H1 (cell line): ENCODE results near the gene PTGER3. TPM values are rescaled to one million over a fixed set of nuclear protein-coding genes. Genes with fewer than 3 reads are reported as not detected.

Experiments
- CTCF ChIA-PET: fragments of 300-600 bp; sonication (Branson Sonifier 250); formaldehyde crosslinking; loops from one replicate; lab custom pipeline; 2021; ENCODE audit not compliant: partially characterized antibody; lab: Charles Lee
- POLR2A ChIA-PET: fragments of 300-600 bp; sonication (Branson Sonifier 250); formaldehyde crosslinking; loops from one replicate; lab custom pipeline; 2021; ENCODE audit warnings: inconsistent platforms; ENCODE audit not compliant: partially characterized antibody; lab: Charles Lee
- DNase-seq, 2 experiments: peaks; one replicate each; pipeline versions ENCODE4 v3.0.0 to v3.0.0-alpha.2; 2010 to 2022; ENCODE audit warnings: low spot score in 2 of 2, low read depth in 1 of 2, mixed read lengths in 1 of 2
- FAIRE-seq: peaks from 2 replicates; lab custom pipeline; 2011; peaks lifted over from hg19 to GRCh38; lab: Jason Lieb, UNC
- H2AFZ ChIP-seq: 2 replicates; pipeline ENCODE4 v1.8.1; 2012; ENCODE audit warnings: low read length, inconsistent platforms
- H2AK5ac ChIP-seq: 2 replicates; pipeline ENCODE4 v1.6.1; 2013; ENCODE audit warnings: low read depth, low read length
- H2BK120ac ChIP-seq: replicated peaks from 2 replicates; pipeline ENCODE3; 2013; ENCODE audit warnings: low read depth, low read length, inconsistent platforms
- H2BK12ac ChIP-seq: 2 replicates; pipeline ENCODE4 v1.6.1; 2013; ENCODE audit warnings: low read depth, low read length
- H2BK15ac ChIP-seq: 2 replicates; pipeline ENCODE4 v1.6.1; 2013; ENCODE audit warnings: low read length
- H2BK20ac ChIP-seq: 2 replicates; pipeline ENCODE4 v1.6.1; 2013; ENCODE audit warnings: low read length
- H2BK5ac ChIP-seq: 2 replicates; pipeline ENCODE4 v1.6.1; 2013; ENCODE audit warnings: low read depth, low read length
- H3K14ac ChIP-seq: 2 replicates; pipeline ENCODE4 v1.6.1; 2013; ENCODE audit warnings: inconsistent platforms; ENCODE audit not compliant: insufficient read length
- H3K18ac ChIP-seq: 2 replicates; pipeline ENCODE4 v1.6.1; 2013; ENCODE audit warnings: low read length; ENCODE audit errors: extremely low read depth
- H3K23ac ChIP-seq: 2 replicates; pipeline ENCODE4 v1.6.1; 2013; ENCODE audit warnings: inconsistent platforms; ENCODE audit not compliant: insufficient read length
- H3K23me2 ChIP-seq: 2 replicates; pipeline ENCODE4 v1.6.1; 2013; ENCODE audit warnings: low read depth, low read length
- H3K27ac ChIP-seq: 2 replicates; pipeline ENCODE4 v1.6.1; 2011; ENCODE audit warnings: low read depth, low read length, inconsistent platforms
- H3K27me3 ChIP-seq, 4 experiments: replicated peaks in 1 of 4; 1 replicate in 1 of 4; 2 replicates in 3 of 4; pipeline versions ENCODE4 v1.6.1 to v1.8.1; 2011 to 2013; ENCODE audit warnings: low read length in 3 of 4, mild to moderate bottlenecking in 3 of 4, inconsistent platforms in 2 of 4, mixed read lengths in 2 of 4, moderate library complexity in 1 of 4; ENCODE audit not compliant: control insufficient read depth in 3 of 4, insufficient read depth in 3 of 4; ENCODE audit errors: extremely low read depth in 1 of 4
- H3K36me3 ChIP-seq, 4 experiments: 2 replicates each; pipeline versions ENCODE4 v1.6.1 to v1.8.1; 2011 to 2013; ENCODE audit warnings: mild to moderate bottlenecking in 4 of 4, low read length in 3 of 4, moderate library complexity in 2 of 4, control low read depth in 1 of 4, inconsistent platforms in 1 of 4; ENCODE audit not compliant: insufficient read depth in 4 of 4, control insufficient read depth in 2 of 4
- H3K4ac ChIP-seq: replicated peaks from 2 replicates; pipeline ENCODE3; 2013; ENCODE audit warnings: low read length, low read depth, mixed read lengths, inconsistent platforms; ENCODE audit not compliant: insufficient read length
- H3K4me1 ChIP-seq, 4 experiments: replicated peaks in 1 of 4; 1 replicate in 1 of 4; 2 replicates in 3 of 4; pipeline versions ENCODE4 v1.6.1 to v1.8.1; 2011 to 2013; ENCODE audit warnings: low read length in 3 of 4, inconsistent platforms in 2 of 4, mixed read lengths in 1 of 4; ENCODE audit not compliant: insufficient read depth in 4 of 4, control insufficient read depth in 3 of 4
- H3K4me2 ChIP-seq, 2 experiments: 2 replicates each; pipeline versions ENCODE4 v1.6.1 to v1.8.1; 2011 to 2013; ENCODE audit warnings: low read depth in 2 of 2, low read length in 2 of 2, control low read depth in 1 of 2, inconsistent platforms in 1 of 2, mild to moderate bottlenecking in 1 of 2; ENCODE audit not compliant: insufficient read depth in 1 of 2
- H3K4me3 ChIP-seq, 4 experiments: fragments of 200-600, 300-600 bp in 1 of 4; sonication (generic), shearing (Covaris generic), sonication (Bioruptor Twin) in 1 of 4; 2 replicates each; pipeline versions ENCODE4 v1.5.1 to v1.8.1; 2011 to 2016; ENCODE audit warnings: low read length in 4 of 4, low read depth in 3 of 4, control low read depth in 2 of 4, inconsistent platforms in 2 of 4, mild to moderate bottlenecking in 2 of 4, mixed read lengths in 1 of 4, moderate library complexity in 1 of 4; ENCODE audit not compliant: insufficient read depth in 2 of 4; ENCODE audit errors: extremely low read depth in 1 of 4
- H3K56ac ChIP-seq: replicated peaks from 2 replicates; pipeline ENCODE3; 2013; ENCODE audit warnings: low read depth, mild to moderate bottlenecking, mixed read lengths, low read length, inconsistent platforms; ENCODE audit not compliant: insufficient read length
- H3K79me1 ChIP-seq: 2 replicates; pipeline ENCODE4 v1.6.1; 2013; ENCODE audit warnings: low read depth, low read length, control low read depth
- H3K79me2 ChIP-seq, 2 experiments: 2 replicates each; pipeline versions ENCODE4 v1.6.1 to v1.8.1; 2012 to 2013; ENCODE audit warnings: low read length in 2 of 2, mild to moderate bottlenecking in 2 of 2, inconsistent platforms in 1 of 2; ENCODE audit not compliant: insufficient read depth in 2 of 2, control insufficient read depth in 1 of 2
- H3K9ac ChIP-seq, 4 experiments: replicated peaks in 1 of 4; 1 replicate in 1 of 4; 2 replicates in 3 of 4; pipeline versions ENCODE4 v1.6.1 to v1.8.1; 2011 to 2013; ENCODE audit warnings: low read depth in 3 of 4, low read length in 3 of 4, control low read depth in 2 of 4, mild to moderate bottlenecking in 2 of 4, moderate library complexity in 2 of 4, inconsistent platforms in 1 of 4; ENCODE audit errors: extremely low read depth in 1 of 4
- H3K9me3 ChIP-seq, 2 experiments: 2 replicates each; pipeline versions ENCODE4 v1.6.1 to v1.8.1; 2012 to 2013; ENCODE audit warnings: mild to moderate bottlenecking in 2 of 2, moderate library complexity in 2 of 2, control low read depth in 1 of 2, inconsistent platforms in 1 of 2, low read depth in 1 of 2, low read length in 1 of 2, mixed read lengths in 1 of 2; ENCODE audit not compliant: insufficient read depth in 2 of 2
- H4K20me1 ChIP-seq, 2 experiments: replicated peaks in 1 of 2; 2 replicates each; pipeline versions ENCODE3 to v1.8.1; 2011 to 2013; ENCODE audit warnings: inconsistent platforms in 2 of 2, low read length in 2 of 2, mild to moderate bottlenecking in 1 of 2; ENCODE audit not compliant: insufficient read depth in 2 of 2, control insufficient read depth in 1 of 2
- H4K5ac ChIP-seq: 2 replicates; pipeline ENCODE4 v1.6.1; 2013; ENCODE audit warnings: low read length, low read depth, mixed read lengths, inconsistent platforms; ENCODE audit not compliant: insufficient read length
- H4K8ac ChIP-seq: 2 replicates; pipeline ENCODE4 v1.8.0; 2013; ENCODE audit warnings: mild to moderate bottlenecking, moderate library complexity, low read length, inconsistent platforms; ENCODE audit not compliant: insufficient read depth; ENCODE audit errors: extremely low read depth
- H4K91ac ChIP-seq: replicated peaks from 2 replicates; pipeline ENCODE3; 2013; ENCODE audit warnings: low read length, mixed read lengths, inconsistent platforms; ENCODE audit not compliant: insufficient read length
- JUN ChIP-seq: IDR thresholded peaks from 2 replicates; pipeline ENCODE4 v1.6.1; 2011; ENCODE audit warnings: low read depth, mild to moderate bottlenecking, improper control_type of control experiment, low read length
- WGBS, 2 experiments: shearing (Covaris generic) in 1 of 2; methylation state at CpG; one replicate each; pipeline versions ENCODE4 v1.1.6 to v1.1.7; 2013 to 2015; ENCODE audit warnings: low lambda C conversion rate in 2 of 2, mixed read lengths in 2 of 2, inconsistent platforms in 1 of 2, low coverage in 1 of 2, missing lambda C conversion rate in 1 of 2; ENCODE audit not compliant: insufficient replicate concordance in 2 of 2, insufficient coverage in 1 of 2, insufficient read length in 1 of 2; ENCODE audit errors: extremely low coverage in 1 of 2, missing lambda C conversion rate in 1 of 2; 5-methylcytosine and 5-hydroxymethylcytosine counted together
- polyA plus RNA-seq, 7 experiments: library from polyadenylated mRNA; depleted of rRNA in 3 of 7; stranded (reverse) in 5 of 7; unstranded in 2 of 7; fragments of >200 nt in 5 of 7; fragments of 200-250 nt in 2 of 7; gene quantifications; 1 replicate in 5 of 7; 2 replicates in 1 of 7; 4 replicates in 1 of 7; pipeline versions ENCODE4 v1.2.1 to v1.2.3, GENCODE V29; 2011 to 2013; ENCODE audit warnings: missing spikeins in 2 of 7, mixed read lengths in 2 of 7
- total RNA-seq: library from RNA; stranded (reverse); fragmentation: NEBNext Ultra II Directional; extraction: Animal tissue kit (Norgen Biotek cat#: 25700); gene quantifications from 2 replicates; pipeline ENCODE4 v1.2.1, GENCODE V29; 2021

PTGER3 gene
- total and polyA plus RNA-seq, 2 of the 8 experiments (the other 6 are each of a cell fraction or from before 2014, with no cell fraction given): 0.38 to 0.82 TPM

- Histone ChIP-seq H3K23ac (no peak overlapping the region), H4K20me1 (no peaks in the 10 kb centered on the region), H2BK15ac (peak overlapping the region; percentile 34; the same call in 1 of the 2 replicates), H4K5ac (no peak overlapping the region), H3K4me3 (no peak overlapping the region), H3K36me3 (no peaks in the 10 kb centered on the region), H4K8ac (no peak overlapping the region), H4K91ac (no peak overlapping the region), H3K9me3 (no peaks in the 10 kb centered on the region), H3K4ac (no peak overlapping the region), H3K4me1 (no peaks in the 10 kb centered on the region), H3K79me2 (no peaks in the 10 kb centered on the region), H3K14ac (no peak overlapping the region), H3K23me2 (no peaks in the 10 kb centered on the region), H3K4me2 (no peak overlapping the region), H2BK120ac (no peak overlapping the region), H3K9ac (no peak overlapping the region), H2AFZ (no peak overlapping the region), H3K27me3 (no peaks in the 10 kb centered on the region), H2BK20ac (no peak overlapping the region), H2BK12ac (no peak overlapping the region), H2BK5ac (no peak overlapping the region), H2AK5ac (no peak overlapping the region), H3K79me1 (no peaks in the 10 kb centered on the region), H3K18ac (no peak overlapping the region), H3K27ac (no peak overlapping the region), H3K56ac (no peak overlapping the region)
- DNase-seq: no peak
- POLR2A ChIA-PET: no interaction called here
- 80% methylated on average over 3 of the region's 3 CpGs; no CpG with 5 or more reads in 1 of the 2 experiments for whole genome bisulfite sequencing, 2 experiments
- CTCF ChIA-PET: interaction anchor here (0.6 to 1.5 kb wide), 2 partner anchors 55 to 59 kb away, joined by 3 to 4 read pairs; no protein-coding TSS in a partner anchor
- FAIRE-seq: no peak
- no peak for TF ChIP-seq JUN
These were observed 57.0 kb downstream of the PTGER3 start for GRCh38 chr1:70990469-70991253.
